Smooth muscle cell (in vitro differentiated cells): ENCODE results near the gene BEND6. TPM values are rescaled to one million over a fixed set of nuclear protein-coding genes. Genes with fewer than 3 reads are reported as not detected.

Source experiments
- DNase-seq: peaks from one replicate; lab custom pipeline; 2025; ENCODE audit not compliant: unreplicated experiment; lab: John Stamatoyannopoulos, UW
- H2AFZ ChIP-seq: fragments of 200-600 bp; sonication (generic); 2 replicates; pipeline ENCODE4 v1.6.0; 2016; ENCODE audit warnings: antibody characterized with exemption, low read depth, mild to moderate bottlenecking
- H3F3A ChIP-seq: fragments of 200-600 bp; sonication (generic); 2 replicates; pipeline ENCODE4 v1.6.0; 2017; ENCODE audit warnings: antibody characterized with exemption, low read depth
- H3K27ac ChIP-seq: fragments of 200-600 bp; sonication (generic); 2 replicates; pipeline ENCODE4 v1.5.1; 2016; ENCODE audit warnings: low read depth, mild to moderate bottlenecking
- H3K27me3 ChIP-seq: fragments of 200-600 bp; sonication (generic); 2 replicates; pipeline ENCODE4 v1.6.1; 2016; ENCODE audit warnings: low read depth, mild to moderate bottlenecking
- H3K36me3 ChIP-seq: fragments of 200-600 bp; sonication (generic); 2 replicates; pipeline ENCODE4 v1.5.1; 2016; ENCODE audit warnings: low read depth
- H3K4me1 ChIP-seq: fragments of 200-600 bp; sonication (generic); 2 replicates; pipeline ENCODE4 v1.5.1; 2016; ENCODE audit warnings: low read depth
- H3K4me2 ChIP-seq: fragments of 200-600 bp; sonication (generic); 2 replicates; pipeline ENCODE4 v1.6.0; 2016; ENCODE audit warnings: mild to moderate bottlenecking
- H3K4me3 ChIP-seq: fragments of 200-600 bp; sonication (generic); 2 replicates; pipeline ENCODE4 v1.5.1; 2016; ENCODE audit warnings: mild to moderate bottlenecking
- H3K79me2 ChIP-seq: fragments of 200-600 bp; sonication (generic); 2 replicates; pipeline ENCODE4 v1.6.0; 2016; ENCODE audit warnings: low read depth, mild to moderate bottlenecking
- H3K9ac ChIP-seq: fragments of 200-600 bp; sonication (generic); 2 replicates; pipeline ENCODE4 v1.6.0; 2016; ENCODE audit warnings: low read depth
- H3K9me3 ChIP-seq: fragments of 200-600 bp; sonication (generic); replicated peaks from 2 replicates; pipeline ENCODE4 v1.5.1; 2016; ENCODE audit warnings: low read depth
- H4K20me1 ChIP-seq: fragments of 200-600 bp; sonication (generic); 2 replicates; pipeline ENCODE4 v1.6.0; 2016; ENCODE audit warnings: low read depth
- CTCF ChIP-seq: fragments of 200-600 bp; sonication (generic); IDR thresholded peaks from 2 replicates; pipeline ENCODE4 v1.5.1; 2017; ENCODE audit warnings: borderline replicate concordance, mild to moderate bottlenecking, antibody characterized with exemption; ENCODE audit not compliant: insufficient read depth, poor library complexity, severe bottlenecking
- WGBS: methylation state at CpG from one replicate; pipeline ENCODE4 v1.1.7; 2016; ENCODE audit warnings: low lambda C conversion rate; 5-methylcytosine and 5-hydroxymethylcytosine counted together
- polyA plus RNA-seq: library from polyadenylated mRNA; unstranded; fragments of >200 nt; fragmentation: Nextera tagmentation; extraction: Ambion mirVana; gene quantifications from 2 replicates; pipeline ENCODE4 v1.2.1, GENCODE V29; 2016
- total RNA-seq: library from RNA; depleted of rRNA; stranded (reverse); fragments of >200 nt; gene quantifications from 2 replicates; pipeline ENCODE4 v1.2.3, GENCODE V29; 2014

BEND6 gene
- total and polyA plus RNA-seq, 2 experiments from 2014 or later = 4.8 to 5.5 TPM

DNA sequence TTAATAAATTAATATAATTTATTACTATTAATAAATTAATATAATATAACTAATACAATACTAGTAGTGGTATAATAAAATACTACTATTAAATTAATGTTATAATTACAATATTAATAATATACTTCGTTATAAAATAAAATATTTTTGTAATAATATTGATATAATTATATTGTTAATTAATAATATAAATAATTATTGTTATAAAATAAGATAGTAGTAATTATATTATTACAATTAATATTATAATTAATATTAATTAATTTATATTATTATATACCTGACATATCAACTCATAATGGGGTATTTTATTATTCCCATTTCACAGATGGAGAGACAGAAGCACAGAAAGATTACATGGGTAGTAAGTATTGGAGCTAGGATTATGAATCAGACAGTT is 8.9 kb downstream of the BEND6 start:
- Histone ChIP-seq H3K79me2 (no peaks in the 10 kb centered on the region), H3K4me1 (no peaks in the 10 kb centered on the region), H3K9ac (no peak overlapping the region), H3K9me3 (no peaks in the 10 kb centered on the region), H2AFZ (no peak overlapping the region), H4K20me1 (no peaks in the 10 kb centered on the region), H3F3A (no peaks in the 10 kb centered on the region), H3K27ac (no peak overlapping the region), H3K27me3 (no peaks in the 10 kb centered on the region), H3K36me3 (no peaks in the 10 kb centered on the region), H3K4me2 (no peak overlapping the region), H3K4me3 (no peak overlapping the region)
- TF ChIP-seq CTCF = no peak
- WGBS = 100% methylated on average over 1 of the region's 1 CpG
- no peak for DNase-seq

- no peaks in the 10 kb centered on the region for H3K27me3 ChIP-seq
- no peaks in the 10 kb centered on the region for H3F3A ChIP-seq
- TF ChIP-seq CTCF = no peak
- H3K9me3 ChIP-seq = no peaks in the 10 kb centered on the region
- no peak overlapping the region for H3K4me3 ChIP-seq
- H3K4me1 ChIP-seq = no peaks in the 10 kb centered on the region
- no peaks in the 10 kb centered on the region for H3K79me2 ChIP-seq
- DNase-seq = no peak
- no peak overlapping the region for H3K9ac ChIP-seq
- no peak overlapping the region for H3K27ac ChIP-seq
- WGBS = 100% methylated on average over 1 of the region's 1 CpG
- no peak overlapping the region for H2AFZ ChIP-seq
- no peak overlapping the region for H3K4me2 ChIP-seq
- no peaks in the 10 kb centered on the region for H4K20me1 ChIP-seq
- no peaks in the 10 kb centered on the region for H3K36me3 ChIP-seq
These were observed 10.2 kb downstream of the BEND6 start for GRCh38 chr6:56965126-56965525.

DNA sequence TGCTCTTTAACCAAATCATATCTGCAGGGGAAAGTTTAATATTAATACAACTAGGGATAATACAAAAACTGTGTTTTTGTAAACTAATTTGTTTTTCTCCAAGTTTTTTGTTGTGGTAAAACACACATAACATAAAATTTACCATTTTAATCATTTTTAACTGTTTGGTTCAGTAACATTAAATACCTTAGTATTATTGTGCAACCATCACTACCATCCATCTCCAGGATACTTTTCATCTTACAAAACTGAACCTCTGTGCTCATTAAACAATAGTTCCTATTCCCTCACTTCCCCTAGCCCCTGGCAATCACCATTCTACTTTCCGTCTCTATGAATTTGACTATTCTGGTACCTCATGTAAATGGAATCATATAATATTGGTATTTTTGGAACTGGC is 15.9 kb downstream of the BEND6 start:
- Histone ChIP-seq H3K27ac (no peak overlapping the region), H3K4me2 (no peak overlapping the region), H3K9me3 (no peaks in the 10 kb centered on the region), H3K79me2 (no peaks in the 10 kb centered on the region), H3F3A (no peaks in the 10 kb centered on the region), H3K36me3 (no peaks in the 10 kb centered on the region), H3K9ac (no peak overlapping the region), H3K4me3 (no peak overlapping the region), H3K4me1 (no peaks in the 10 kb centered on the region), H3K27me3 (no peaks in the 10 kb centered on the region), H4K20me1 (no peaks in the 10 kb centered on the region), H2AFZ (no peak overlapping the region)
- TF ChIP-seq CTCF = no peak
- WGBS = 100% methylated on average over 1 of the region's 1 CpG
- no peak for DNase-seq

GRCh38 chr6:56977192-56977591 is 22.3 kb downstream of the BEND6 start:
- no peak for DNase-seq
- Histone ChIP-seq H3F3A (no peaks in the 10 kb centered on the region), H3K4me3 (no peak overlapping the region), H3K27ac (no peak overlapping the region), H3K79me2 (no peaks in the 10 kb centered on the region), H3K36me3 (no peaks in the 10 kb centered on the region), H3K4me1 (no peaks in the 10 kb centered on the region), H3K4me2 (no peak overlapping the region), H3K27me3 (no peaks in the 10 kb centered on the region), H4K20me1 (no peaks in the 10 kb centered on the region), H3K9me3 (peaks cover 11% of the 10 kb centered on the region), H3K9ac (no peak overlapping the region), H2AFZ (no peak overlapping the region)
- 100% methylated on average over 1 of the region's 1 CpG for WGBS
- TF ChIP-seq CTCF = no peak
